HepG2 (cell line): Measurements from ENCODE around the gene ABCG4. TPM values are rescaled to one million over a fixed set of nuclear protein-coding genes. Genes with fewer than 3 reads are reported as not detected.

Source experiments
- NCOA5 ChIP-seq: sonication (generic); formaldehyde crosslinking; IDR thresholded peaks from 2 replicates; pipeline ENCODE4 v1.4.0; 2020; ENCODE audit warnings: missing genetic modification reagents
- POLR2A ChIP-seq, 2 experiments: IDR thresholded peaks; 2 replicates each; pipeline ENCODE4 v1.6.1; 2011; ENCODE audit warnings: low read depth in 2 of 2, low read length in 2 of 2, mild to moderate bottlenecking in 1 of 2, moderate library complexity in 1 of 2; ENCODE audit not compliant: insufficient read depth in 1 of 2
- RARA ChIP-seq: IDR thresholded peaks from 2 replicates; pipeline ENCODE4 v1.6.1; 2016; ENCODE audit warnings: missing genetic modification reagents, missing compliant biosample characterization
- SAP130 ChIP-seq: IDR thresholded peaks from 2 replicates; pipeline ENCODE4 v1.6.1; 2016; ENCODE audit warnings: low read depth
- ZNF24 ChIP-seq: fragments of 450-650 bp; IDR thresholded peaks from 2 replicates; pipeline ENCODE4 v1.6.1; 2017; ENCODE audit warnings: antibody characterized with exemption, mild to moderate bottlenecking
- ZNF331 ChIP-seq: sonication (generic); formaldehyde crosslinking; IDR thresholded peaks from 2 replicates; pipeline ENCODE4 v1.4.0; 2020; ENCODE audit warnings: missing genetic modification reagents
- ZNF777 ChIP-seq: sonication (generic); formaldehyde crosslinking; IDR thresholded peaks from 2 replicates; pipeline ENCODE4 v1.4.0; 2020; ENCODE audit warnings: missing genetic modification reagents
- polyA plus RNA-seq, 8 experiments: library from polyadenylated mRNA; depleted of rRNA in 3 of 8; stranded (reverse) in 7 of 8; unstranded in 1 of 8; fragments of >200 nt; fragmentation: Illumina TruSeq in 4 of 8; extraction: Trizol in 4 of 8; gene quantifications; 2 replicates each; pipeline versions ENCODE4 v1.2.1 to v1.2.3, GENCODE V29; 2011 to 2016; ENCODE audit warnings: low read depth in 4 of 8, missing spikeins in 1 of 8, mixed read lengths in 1 of 8; ENCODE audit not compliant: insufficient read depth in 1 of 8
- total RNA-seq, 5 experiments: library from RNA; depleted of rRNA; stranded (reverse); fragments of >200 nt; fragmentation: Illumina TruSeq; extraction: Trizol; gene quantifications; 2 replicates each; pipeline ENCODE4 v1.2.3, GENCODE V29; 2016; ENCODE audit warnings: low read depth in 1 of 5
- TF ChIP-seq, protein P1 (sequence below), 2 experiments: sonication (generic) in 1 of 2; formaldehyde crosslinking in 1 of 2; IDR thresholded peaks; 2 replicates each; pipeline versions ENCODE4 v1.5.1 to v1.6.1; 2011 to 2020; ENCODE audit warnings: borderline replicate concordance in 1 of 2, low read depth in 1 of 2, low read length in 1 of 2, mild to moderate bottlenecking in 1 of 2, missing genetic modification reagents in 1 of 2, moderate library complexity in 1 of 2
- TF ChIP-seq, protein P2 (sequence below): sonication (generic); formaldehyde crosslinking; IDR thresholded peaks from 2 replicates; pipeline ENCODE4 v1.4.0; 2020; ENCODE audit warnings: missing genetic modification reagents, mild to moderate bottlenecking, borderline replicate concordance
- TF ChIP-seq, protein P3 (sequence below): sonication (generic); formaldehyde crosslinking; IDR thresholded peaks from 2 replicates; pipeline ENCODE4 v1.4.0; 2020; ENCODE audit warnings: missing genetic modification reagents
- TF ChIP-seq, protein P4 (sequence below): sonication (generic); formaldehyde crosslinking; IDR thresholded peaks from 2 replicates; pipeline ENCODE4 v1.4.0; 2020; ENCODE audit warnings: missing genetic modification reagents
- TF ChIP-seq, protein P5 (sequence below): sonication (generic); formaldehyde crosslinking; IDR thresholded peaks from 2 replicates; pipeline ENCODE4 v1.9.0; 2021; ENCODE audit warnings: missing genetic modification reagents, borderline replicate concordance

ABCG4 gene
- total and polyA plus RNA-seq, 2 of the 13 experiments (the other 11 are each of a cell fraction or from before 2014, with no cell fraction given): not detected

DNA sequence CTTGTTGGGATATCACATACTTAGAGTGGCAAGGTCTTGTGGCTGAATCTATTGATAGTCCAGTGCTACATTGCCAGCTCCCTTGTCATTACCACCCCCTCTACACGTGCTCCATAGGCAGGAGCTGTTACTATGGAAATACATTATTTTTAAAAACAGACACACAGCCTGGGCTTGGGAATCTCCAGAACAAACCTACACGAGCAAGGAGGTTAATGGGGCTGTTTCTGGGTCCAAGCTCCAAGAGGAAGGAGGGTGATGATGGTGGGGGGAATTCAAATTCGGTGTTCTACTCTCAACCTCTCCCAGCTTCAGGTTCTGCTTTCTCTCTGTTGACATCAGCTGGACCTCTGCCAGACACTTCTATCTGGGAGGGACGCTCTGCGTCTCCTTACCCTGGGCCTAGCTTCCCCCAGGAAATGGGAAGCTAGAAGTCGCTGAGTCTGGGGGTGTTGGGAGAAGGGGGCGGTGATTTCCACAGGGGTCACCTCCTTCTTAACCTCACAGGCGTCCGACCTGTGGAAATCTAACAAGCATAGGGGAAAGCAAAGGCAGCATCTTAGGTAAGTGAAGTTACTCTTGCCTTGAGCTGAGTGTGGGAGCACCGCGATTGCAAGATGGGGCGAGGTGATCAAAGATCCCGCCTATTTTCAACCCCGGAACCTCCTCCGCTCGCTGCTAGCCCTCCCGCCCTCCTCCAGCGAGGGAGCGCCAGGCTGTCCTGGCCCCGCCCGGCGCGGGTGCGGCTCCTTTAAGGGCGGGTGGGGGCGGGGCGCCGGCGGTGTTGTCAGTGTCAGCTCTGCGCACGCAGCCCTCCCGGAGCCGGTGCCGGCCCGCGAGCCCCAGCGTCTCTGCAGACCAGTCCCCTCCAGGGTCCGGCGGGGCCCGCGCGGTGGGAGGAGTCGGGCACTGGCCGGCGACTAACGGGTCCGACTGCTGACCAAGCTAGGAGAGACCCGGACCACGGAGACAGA is 42.0 kb upstream of the ABCG4 start, which contains the start of gene C2CD2L (continued):
- TF ChIP-seq, protein P1, sequence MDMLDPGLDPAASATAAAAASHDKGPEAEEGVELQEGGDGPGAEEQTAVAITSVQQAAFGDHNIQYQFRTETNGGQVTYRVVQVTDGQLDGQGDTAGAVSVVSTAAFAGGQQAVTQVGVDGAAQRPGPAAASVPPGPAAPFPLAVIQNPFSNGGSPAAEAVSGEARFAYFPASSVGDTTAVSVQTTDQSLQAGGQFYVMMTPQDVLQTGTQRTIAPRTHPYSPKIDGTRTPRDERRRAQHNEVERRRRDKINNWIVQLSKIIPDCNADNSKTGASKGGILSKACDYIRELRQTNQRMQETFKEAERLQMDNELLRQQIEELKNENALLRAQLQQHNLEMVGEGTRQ (IDR thresholded peaks at IDR 0.05; ENCODE audit: low read depth, low read length): no peak
- TF ChIP-seq, protein P1 (CRISPR knock-in tag; IDR thresholded peaks at IDR 0.05; ENCODE audit: borderline replicate concordance): no peak
- TF ChIP-seq, protein P2, sequence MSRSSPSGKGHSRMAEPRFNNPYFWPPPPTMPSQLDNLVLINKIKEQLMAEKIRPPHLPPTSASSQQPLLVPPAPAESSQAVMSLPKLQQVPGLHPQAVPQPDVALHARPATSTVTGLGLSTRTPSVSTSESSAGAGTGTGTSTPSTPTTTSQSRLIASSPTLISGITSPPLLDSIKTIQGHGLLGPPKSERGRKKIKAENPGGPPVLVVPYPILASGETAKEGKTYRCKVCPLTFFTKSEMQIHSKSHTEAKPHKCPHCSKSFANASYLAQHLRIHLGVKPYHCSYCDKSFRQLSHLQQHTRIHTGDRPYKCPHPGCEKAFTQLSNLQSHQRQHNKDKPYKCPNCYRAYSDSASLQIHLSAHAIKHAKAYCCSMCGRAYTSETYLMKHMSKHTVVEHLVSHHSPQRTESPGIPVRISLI (CRISPR knock-in tag): no peak
- TF ChIP-seq ZNF777 (CRISPR knock-in tag) (no peak), POLR2A (IDR thresholded peaks at IDR 0.05; ENCODE audit: insufficient read depth in 1 of 2, low read depth in 2 of 2, low read length in 2 of 2) (peak; percentile 55 to 63; a peak in 2 of 4 replicates), ZNF331 (CRISPR knock-in tag) (no peak), NCOA5 (CRISPR knock-in tag) (no peak), RARA (0 out of 2 replicates have a peak, but pooled peaks have one; percentile 5), SAP130 (peak; percentile 81), ZNF24 (no peak)
- TF ChIP-seq, protein P3, sequence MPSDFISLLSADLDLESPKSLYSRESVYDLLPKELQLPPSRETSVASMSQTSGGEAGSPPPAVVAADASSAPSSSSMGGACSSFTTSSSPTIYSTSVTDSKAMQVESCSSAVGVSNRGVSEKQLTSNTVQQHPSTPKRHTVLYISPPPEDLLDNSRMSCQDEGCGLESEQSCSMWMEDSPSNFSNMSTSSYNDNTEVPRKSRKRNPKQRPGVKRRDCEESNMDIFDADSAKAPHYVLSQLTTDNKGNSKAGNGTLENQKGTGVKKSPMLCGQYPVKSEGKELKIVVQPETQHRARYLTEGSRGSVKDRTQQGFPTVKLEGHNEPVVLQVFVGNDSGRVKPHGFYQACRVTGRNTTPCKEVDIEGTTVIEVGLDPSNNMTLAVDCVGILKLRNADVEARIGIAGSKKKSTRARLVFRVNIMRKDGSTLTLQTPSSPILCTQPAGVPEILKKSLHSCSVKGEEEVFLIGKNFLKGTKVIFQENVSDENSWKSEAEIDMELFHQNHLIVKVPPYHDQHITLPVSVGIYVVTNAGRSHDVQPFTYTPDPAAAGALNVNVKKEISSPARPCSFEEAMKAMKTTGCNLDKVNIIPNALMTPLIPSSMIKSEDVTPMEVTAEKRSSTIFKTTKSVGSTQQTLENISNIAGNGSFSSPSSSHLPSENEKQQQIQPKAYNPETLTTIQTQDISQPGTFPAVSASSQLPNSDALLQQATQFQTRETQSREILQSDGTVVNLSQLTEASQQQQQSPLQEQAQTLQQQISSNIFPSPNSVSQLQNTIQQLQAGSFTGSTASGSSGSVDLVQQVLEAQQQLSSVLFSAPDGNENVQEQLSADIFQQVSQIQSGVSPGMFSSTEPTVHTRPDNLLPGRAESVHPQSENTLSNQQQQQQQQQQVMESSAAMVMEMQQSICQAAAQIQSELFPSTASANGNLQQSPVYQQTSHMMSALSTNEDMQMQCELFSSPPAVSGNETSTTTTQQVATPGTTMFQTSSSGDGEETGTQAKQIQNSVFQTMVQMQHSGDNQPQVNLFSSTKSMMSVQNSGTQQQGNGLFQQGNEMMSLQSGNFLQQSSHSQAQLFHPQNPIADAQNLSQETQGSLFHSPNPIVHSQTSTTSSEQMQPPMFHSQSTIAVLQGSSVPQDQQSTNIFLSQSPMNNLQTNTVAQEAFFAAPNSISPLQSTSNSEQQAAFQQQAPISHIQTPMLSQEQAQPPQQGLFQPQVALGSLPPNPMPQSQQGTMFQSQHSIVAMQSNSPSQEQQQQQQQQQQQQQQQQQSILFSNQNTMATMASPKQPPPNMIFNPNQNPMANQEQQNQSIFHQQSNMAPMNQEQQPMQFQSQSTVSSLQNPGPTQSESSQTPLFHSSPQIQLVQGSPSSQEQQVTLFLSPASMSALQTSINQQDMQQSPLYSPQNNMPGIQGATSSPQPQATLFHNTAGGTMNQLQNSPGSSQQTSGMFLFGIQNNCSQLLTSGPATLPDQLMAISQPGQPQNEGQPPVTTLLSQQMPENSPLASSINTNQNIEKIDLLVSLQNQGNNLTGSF (CRISPR knock-in tag): no peak
- TF ChIP-seq, protein P4, sequence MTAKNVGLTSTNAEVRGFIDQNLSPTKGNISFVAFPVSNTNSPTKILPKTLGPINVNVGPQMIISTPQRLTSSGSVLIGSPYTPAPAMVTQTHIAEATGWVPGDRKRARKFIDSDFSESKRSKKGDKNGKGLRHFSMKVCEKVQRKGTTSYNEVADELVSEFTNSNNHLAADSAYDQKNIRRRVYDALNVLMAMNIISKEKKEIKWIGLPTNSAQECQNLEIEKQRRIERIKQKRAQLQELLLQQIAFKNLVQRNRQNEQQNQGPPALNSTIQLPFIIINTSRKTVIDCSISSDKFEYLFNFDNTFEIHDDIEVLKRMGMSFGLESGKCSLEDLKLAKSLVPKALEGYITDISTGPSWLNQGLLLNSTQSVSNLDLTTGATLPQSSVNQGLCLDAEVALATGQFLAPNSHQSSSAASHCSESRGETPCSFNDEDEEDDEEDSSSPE: peak; percentile 53; the same call in 1 of the 2 replicates
- TF ChIP-seq, protein P5, sequence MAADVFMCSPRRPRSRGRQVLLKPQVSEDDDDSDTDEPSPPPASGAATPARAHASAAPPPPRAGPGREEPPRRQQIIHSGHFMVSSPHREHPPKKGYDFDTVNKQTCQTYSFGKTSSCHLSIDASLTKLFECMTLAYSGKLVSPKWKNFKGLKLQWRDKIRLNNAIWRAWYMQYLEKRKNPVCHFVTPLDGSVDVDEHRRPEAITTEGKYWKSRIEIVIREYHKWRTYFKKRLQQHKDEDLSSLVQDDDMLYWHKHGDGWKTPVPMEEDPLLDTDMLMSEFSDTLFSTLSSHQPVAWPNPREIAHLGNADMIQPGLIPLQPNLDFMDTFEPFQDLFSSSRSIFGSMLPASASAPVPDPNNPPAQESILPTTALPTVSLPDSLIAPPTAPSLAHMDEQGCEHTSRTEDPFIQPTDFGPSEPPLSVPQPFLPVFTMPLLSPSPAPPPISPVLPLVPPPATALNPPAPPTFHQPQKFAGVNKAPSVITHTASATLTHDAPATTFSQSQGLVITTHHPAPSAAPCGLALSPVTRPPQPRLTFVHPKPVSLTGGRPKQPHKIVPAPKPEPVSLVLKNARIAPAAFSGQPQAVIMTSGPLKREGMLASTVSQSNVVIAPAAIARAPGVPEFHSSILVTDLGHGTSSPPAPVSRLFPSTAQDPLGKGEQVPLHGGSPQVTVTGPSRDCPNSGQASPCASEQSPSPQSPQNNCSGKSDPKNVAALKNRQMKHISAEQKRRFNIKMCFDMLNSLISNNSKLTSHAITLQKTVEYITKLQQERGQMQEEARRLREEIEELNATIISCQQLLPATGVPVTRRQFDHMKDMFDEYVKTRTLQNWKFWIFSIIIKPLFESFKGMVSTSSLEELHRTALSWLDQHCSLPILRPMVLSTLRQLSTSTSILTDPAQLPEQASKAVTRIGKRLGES: no peak
